ENCODE data around the gene DERA.
"Not testable (repeated sequence)": the region's sequence is repeated elsewhere in the genome, so short reads cannot be mapped to it uniquely, and the experiment has no call there.

The DERA gene

GRCh38 chr12:15899282-15899870 lies 11.8 kb upstream of the DERA start:
- Histone ChIP-seq H3K4me1 (ENCODE audit: control insufficient read depth in 2 of 2, insufficient read depth in 2 of 2, low read length in 2 of 2) (no peaks in the 10 kb centered on the region), H3K9ac (ENCODE audit: low read depth in 1 of 2, low read length in 2 of 2) (no peak overlapping the region), H3K27ac (ENCODE audit: low read depth in 2 of 2, low read length in 2 of 2) (no peak overlapping the region), H3K4me3 (ENCODE audit: low read length in 2 of 2) (no peak overlapping the region), H3K36me3 (ENCODE audit: control insufficient read depth in 2 of 2, insufficient read depth in 2 of 2, low read length in 2 of 2) (peaks cover 37% of the 10 kb centered on the region in 2 donors), H3K27me3 (ENCODE audit: control insufficient read depth in 2 of 2, insufficient read depth in 2 of 2, low read length in 2 of 2) (no peaks in the 10 kb centered on the region), H3K9me3 (ENCODE audit: control insufficient read depth in 2 of 2, low read length in 2 of 2) (no peaks in the 10 kb centered on the region)

DNA sequence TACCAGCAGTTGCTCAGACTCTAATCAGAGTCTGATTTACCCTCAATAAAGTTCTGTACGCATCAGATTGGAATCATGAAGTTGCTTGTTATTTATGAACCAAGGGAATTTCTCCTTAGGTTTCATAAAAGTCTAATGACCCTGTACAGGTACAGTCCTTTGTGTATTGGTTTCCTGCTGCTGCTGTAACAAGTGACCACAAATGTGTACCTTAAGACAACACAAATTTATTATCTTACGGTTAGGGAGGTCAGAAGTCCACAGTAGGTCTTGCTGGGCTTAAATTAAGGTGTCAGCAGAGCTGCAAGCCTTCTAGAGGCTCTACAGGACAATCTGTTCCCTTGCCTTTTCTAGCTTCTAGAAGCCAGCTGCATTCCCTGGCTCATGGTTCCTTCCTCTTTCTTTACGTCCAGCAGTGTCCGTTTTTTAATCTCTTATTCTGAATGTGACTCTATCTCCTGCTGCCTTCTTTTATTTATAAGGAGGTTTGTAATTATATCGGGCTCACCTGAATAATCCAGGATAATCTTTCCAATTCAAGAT lies 6.7 kb upstream of the DERA start:
- Histone ChIP-seq H3K9ac (ENCODE audit: low read depth in 1 of 2, low read length in 2 of 2) (no peak overlapping the region), H3K27ac (ENCODE audit: low read depth in 2 of 2, low read length in 2 of 2) (no peak overlapping the region), H3K4me1 (ENCODE audit: control insufficient read depth in 2 of 2, insufficient read depth in 2 of 2, low read length in 2 of 2) (no peaks in the 10 kb centered on the region), H3K4me3 (ENCODE audit: low read length in 2 of 2) (no peak overlapping the region), H3K27me3 (ENCODE audit: control insufficient read depth in 2 of 2, insufficient read depth in 2 of 2, low read length in 2 of 2) (no peaks in the 10 kb centered on the region), H3K36me3 (ENCODE audit: control insufficient read depth in 2 of 2, insufficient read depth in 2 of 2, low read length in 2 of 2) (peaks cover 18 to 32% of the 10 kb centered on the region in 2 donors), H3K9me3 (ENCODE audit: control insufficient read depth in 2 of 2, low read length in 2 of 2) (no peaks in the 10 kb centered on the region)

DNA sequence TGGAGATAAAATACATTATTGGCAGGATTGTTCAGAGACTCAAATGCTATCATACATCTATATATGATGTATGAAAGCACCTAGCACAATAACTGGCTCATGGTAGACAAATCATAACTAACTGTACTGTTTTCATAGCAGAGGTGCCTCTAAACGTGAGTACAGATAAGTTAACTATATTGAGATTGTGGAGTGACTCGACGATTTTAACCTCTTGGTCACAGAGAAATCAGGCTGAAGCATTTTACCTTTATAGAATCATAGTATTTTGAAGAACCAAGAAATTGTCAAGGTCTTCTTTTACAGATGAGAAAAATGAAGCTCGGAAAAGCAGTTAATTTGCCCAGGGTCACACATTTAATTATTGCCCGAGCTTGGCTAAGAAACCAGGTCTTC lies 666 bp upstream of the DERA start:
- H3K4me3 ChIP-seq (ENCODE audit: low read length in 2 of 2) = peak overlapping the region; percentile 84 to 89
- peaks cover 10 to 11% of the 10 kb centered on the region in 2 donors for H3K4me1 ChIP-seq (ENCODE audit: control insufficient read depth in 2 of 2, insufficient read depth in 2 of 2, low read length in 2 of 2)
- H3K27ac ChIP-seq (ENCODE audit: low read depth in 2 of 2, low read length in 2 of 2) = peak overlapping the region; percentile 96
- H3K9me3 ChIP-seq (ENCODE audit: control insufficient read depth in 2 of 2, low read length in 2 of 2) = no peaks in the 10 kb centered on the region
- no peaks in the 10 kb centered on the region for H3K36me3 ChIP-seq (ENCODE audit: control insufficient read depth in 2 of 2, insufficient read depth in 2 of 2, low read length in 2 of 2)
- H3K9ac ChIP-seq (ENCODE audit: low read depth in 1 of 2, low read length in 2 of 2) = peak overlapping the region in 1 of 2 donors; percentile 97
- no peaks in the 10 kb centered on the region for H3K27me3 ChIP-seq (ENCODE audit: control insufficient read depth in 2 of 2, insufficient read depth in 2 of 2, low read length in 2 of 2)

DNA sequence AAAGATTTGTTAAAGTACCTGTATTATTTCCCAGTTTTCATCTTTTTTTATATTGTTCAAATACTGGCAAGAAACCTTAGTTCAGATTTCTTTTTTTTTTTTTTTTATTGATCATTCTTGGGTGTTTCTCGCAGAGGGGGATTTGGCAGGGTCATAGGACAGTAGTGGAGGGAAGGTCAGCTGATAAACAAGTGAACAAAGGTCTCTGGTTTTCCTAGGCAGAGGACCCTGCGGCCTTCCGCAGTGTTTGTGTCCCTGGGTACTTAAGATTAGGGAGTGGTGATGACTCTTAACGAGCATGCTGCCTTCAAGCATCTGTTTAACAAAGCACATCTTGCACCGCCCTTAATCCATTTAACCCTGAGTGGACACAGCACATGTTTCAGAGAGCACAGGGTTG lies 799 bp downstream of the DERA start:
- not testable (repeated sequence) for H3K36me3 ChIP-seq (ENCODE audit: control insufficient read depth in 2 of 2, insufficient read depth in 2 of 2, low read length in 2 of 2); H3K9me3 ChIP-seq (ENCODE audit: control insufficient read depth in 2 of 2, low read length in 2 of 2); H3K27me3 ChIP-seq (ENCODE audit: control insufficient read depth in 2 of 2, insufficient read depth in 2 of 2, low read length in 2 of 2)
- Histone ChIP-seq H3K9ac (ENCODE audit: low read depth in 1 of 2, low read length in 2 of 2) (peak overlapping the region; percentile 89 to 97), H3K4me3 (ENCODE audit: low read length in 2 of 2) (peak overlapping the region; percentile 84 to 89), H3K27ac (ENCODE audit: low read depth in 2 of 2, low read length in 2 of 2) (peak overlapping the region; percentile 96), H3K4me1 (ENCODE audit: control insufficient read depth in 2 of 2, insufficient read depth in 2 of 2, low read length in 2 of 2) (peaks cover 10 to 11% of the 10 kb centered on the region in 2 donors)

GRCh38 chr12:15914131-15914530 lies 3.0 kb downstream of the DERA start:
- H3K9me3 ChIP-seq (ENCODE audit: control insufficient read depth in 2 of 2, low read length in 2 of 2); H3K4me3 ChIP-seq (ENCODE audit: low read length in 2 of 2); H3K27ac ChIP-seq (ENCODE audit: low read depth in 2 of 2, low read length in 2 of 2); H3K9ac ChIP-seq (ENCODE audit: low read depth in 1 of 2, low read length in 2 of 2); H3K27me3 ChIP-seq (ENCODE audit: control insufficient read depth in 2 of 2, insufficient read depth in 2 of 2, low read length in 2 of 2); H3K36me3 ChIP-seq (ENCODE audit: control insufficient read depth in 2 of 2, insufficient read depth in 2 of 2, low read length in 2 of 2): not testable (repeated sequence)
- H3K4me1 ChIP-seq (ENCODE audit: control insufficient read depth in 2 of 2, insufficient read depth in 2 of 2, low read length in 2 of 2) = peaks cover 10 to 11% of the 10 kb centered on the region in 2 donors

DNA sequence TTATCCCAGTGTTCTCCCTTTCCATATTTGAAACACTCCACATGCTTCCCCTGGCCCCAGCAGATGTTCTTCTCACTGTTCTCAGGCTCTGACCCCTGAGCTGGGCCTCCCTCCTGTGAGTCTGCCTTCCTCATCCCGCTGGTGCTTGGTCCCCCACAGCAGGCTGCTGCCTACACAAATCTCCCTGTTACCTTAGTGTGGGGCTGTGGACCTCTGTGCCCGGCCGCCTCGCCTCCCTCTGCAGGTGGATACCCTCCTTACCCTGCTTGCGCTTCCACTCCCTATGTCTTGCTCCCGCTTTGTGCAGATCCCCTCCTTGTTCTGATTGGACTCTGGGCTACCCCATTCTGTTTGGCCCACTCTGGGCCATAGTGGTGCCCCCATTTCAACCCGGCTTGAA lies 6.9 kb downstream of the DERA start:
- Histone ChIP-seq H3K9ac (ENCODE audit: low read depth in 1 of 2, low read length in 2 of 2) (no peak overlapping the region), H3K36me3 (ENCODE audit: control insufficient read depth in 2 of 2, insufficient read depth in 2 of 2, low read length in 2 of 2) (no peaks in the 10 kb centered on the region), H3K9me3 (ENCODE audit: control insufficient read depth in 2 of 2, low read length in 2 of 2) (no peaks in the 10 kb centered on the region), H3K4me3 (ENCODE audit: low read length in 2 of 2) (no peak overlapping the region), H3K4me1 (ENCODE audit: control insufficient read depth in 2 of 2, insufficient read depth in 2 of 2, low read length in 2 of 2) (no peaks in the 10 kb centered on the region), H3K27me3 (ENCODE audit: control insufficient read depth in 2 of 2, insufficient read depth in 2 of 2, low read length in 2 of 2) (no peaks in the 10 kb centered on the region), H3K27ac (ENCODE audit: low read depth in 2 of 2, low read length in 2 of 2) (no peak overlapping the region)

DNA sequence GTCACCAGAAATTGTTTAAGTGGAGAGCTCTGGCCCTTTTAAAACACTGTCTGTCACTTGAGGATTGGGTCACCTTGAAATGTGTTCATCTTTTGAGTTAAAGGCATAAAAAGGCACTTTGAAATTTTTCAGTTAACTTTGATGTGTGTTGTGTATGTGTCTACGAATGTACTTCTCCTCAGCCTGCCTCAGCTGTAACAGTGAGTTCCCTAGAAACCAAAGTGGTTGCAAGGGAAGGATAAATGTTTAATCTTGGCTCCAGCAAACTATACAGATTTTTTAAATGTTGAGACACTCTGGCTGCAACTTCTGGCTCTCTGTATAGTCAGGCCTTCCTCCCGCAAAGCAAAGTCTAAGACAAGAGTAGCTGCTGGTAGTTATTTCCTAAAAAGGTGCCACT lies 8.3 kb downstream of the DERA start:
- Histone ChIP-seq H3K27ac (ENCODE audit: low read depth in 2 of 2, low read length in 2 of 2) (peak overlapping the region in 1 of 2 donors; percentile 39), H3K36me3 (ENCODE audit: control insufficient read depth in 2 of 2, insufficient read depth in 2 of 2, low read length in 2 of 2) (no peaks in the 10 kb centered on the region), H3K9ac (ENCODE audit: low read depth in 1 of 2, low read length in 2 of 2) (no peak overlapping the region)

GRCh38 chr12:15924956-15925355 lies 13.8 kb downstream of the DERA start:
- H3K9me3 ChIP-seq (ENCODE audit: control insufficient read depth in 2 of 2, low read length in 2 of 2) = no peaks in the 10 kb centered on the region
- H3K36me3 ChIP-seq (ENCODE audit: control insufficient read depth in 2 of 2, insufficient read depth in 2 of 2, low read length in 2 of 2) = no peaks in the 10 kb centered on the region
- no peaks in the 10 kb centered on the region for H3K4me1 ChIP-seq (ENCODE audit: control insufficient read depth in 2 of 2, insufficient read depth in 2 of 2, low read length in 2 of 2)
- H3K9ac ChIP-seq (ENCODE audit: low read depth in 1 of 2, low read length in 2 of 2) = no peak overlapping the region
- no peak overlapping the region for H3K27ac ChIP-seq (ENCODE audit: low read depth in 2 of 2, low read length in 2 of 2)
- H3K27me3 ChIP-seq (ENCODE audit: control insufficient read depth in 2 of 2, insufficient read depth in 2 of 2, low read length in 2 of 2) = no peaks in the 10 kb centered on the region
- no peak overlapping the region for H3K4me3 ChIP-seq (ENCODE audit: low read length in 2 of 2)

More for the DNA sequence above, 8.3 kb downstream of the DERA start:
- Histone ChIP-seq H3K4me3 (ENCODE audit: low read length in 2 of 2) (no peak overlapping the region), H3K27me3 (ENCODE audit: control insufficient read depth in 2 of 2, insufficient read depth in 2 of 2, low read length in 2 of 2) (no peaks in the 10 kb centered on the region), H3K9me3 (ENCODE audit: control insufficient read depth in 2 of 2, low read length in 2 of 2) (no peaks in the 10 kb centered on the region), H3K4me1 (ENCODE audit: control insufficient read depth in 2 of 2, insufficient read depth in 2 of 2, low read length in 2 of 2) (no peaks in the 10 kb centered on the region)

DNA sequence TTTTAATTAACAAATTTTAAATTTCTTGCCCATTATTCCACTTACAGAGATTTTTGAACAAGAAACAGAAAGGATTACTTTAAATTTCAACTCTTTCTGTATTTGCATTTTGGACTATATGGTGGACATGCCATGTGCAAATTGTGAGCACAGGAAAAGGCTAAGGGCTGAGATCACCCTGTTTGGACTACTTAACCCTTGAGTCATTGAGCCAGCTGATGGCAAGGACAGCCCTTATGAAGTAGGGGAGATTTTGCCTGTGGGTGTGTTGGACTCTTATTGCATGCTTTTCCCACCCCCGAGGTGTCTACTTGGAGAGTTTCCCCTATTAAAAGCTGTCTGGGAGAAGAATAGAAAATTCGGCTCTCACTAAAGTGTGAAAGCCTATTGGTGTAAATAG lies 17.2 kb downstream of the DERA start:
- no peak overlapping the region for H3K9ac ChIP-seq (ENCODE audit: low read depth in 1 of 2, low read length in 2 of 2)
- H3K36me3 ChIP-seq (ENCODE audit: control insufficient read depth in 2 of 2, insufficient read depth in 2 of 2, low read length in 2 of 2) = no peaks in the 10 kb centered on the region
- H3K9me3 ChIP-seq (ENCODE audit: control insufficient read depth in 2 of 2, low read length in 2 of 2) = no peaks in the 10 kb centered on the region
- no peaks in the 10 kb centered on the region for H3K4me1 ChIP-seq (ENCODE audit: control insufficient read depth in 2 of 2, insufficient read depth in 2 of 2, low read length in 2 of 2)
- no peak overlapping the region for H3K4me3 ChIP-seq (ENCODE audit: low read length in 2 of 2)
- no peaks in the 10 kb centered on the region for H3K27me3 ChIP-seq (ENCODE audit: control insufficient read depth in 2 of 2, insufficient read depth in 2 of 2, low read length in 2 of 2)
- H3K27ac ChIP-seq (ENCODE audit: low read depth in 2 of 2, low read length in 2 of 2) = no peak overlapping the region

DNA sequence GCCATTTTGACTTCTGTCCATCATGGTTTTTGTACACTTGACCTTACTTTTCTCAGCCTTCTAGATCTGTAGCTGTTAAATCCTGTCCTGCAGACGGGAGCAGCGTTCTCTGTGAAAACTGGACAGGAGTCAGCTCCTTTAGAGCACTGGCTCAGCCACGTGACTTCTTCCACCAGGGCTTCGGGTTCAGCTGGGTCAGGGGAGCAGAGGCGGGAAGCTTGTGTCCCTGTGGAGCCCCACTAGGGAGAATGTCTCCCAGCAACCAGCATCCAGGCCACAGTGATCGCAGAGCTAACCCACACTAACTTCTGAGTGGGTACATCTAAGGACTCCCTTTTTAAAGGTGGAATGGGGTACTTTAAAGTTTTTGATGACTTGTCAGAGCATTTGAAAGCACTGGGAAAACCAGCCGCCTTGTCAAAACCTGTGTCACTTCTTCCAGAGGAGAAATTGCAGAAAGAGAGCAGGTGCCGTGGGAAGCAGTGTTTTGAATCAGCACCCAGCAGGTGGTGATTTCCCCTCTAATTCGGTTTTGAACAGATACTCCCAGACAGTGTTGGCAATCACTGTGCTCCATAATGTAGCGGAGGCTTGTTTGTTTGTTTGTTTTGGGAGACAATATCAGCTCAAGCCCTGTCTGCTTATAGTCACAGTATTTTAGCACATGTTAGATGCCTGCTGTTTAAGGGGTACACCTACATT lies 17.9 kb downstream of the DERA start:
- no peaks in the 10 kb centered on the region for H3K27me3 ChIP-seq (ENCODE audit: control insufficient read depth in 2 of 2, insufficient read depth in 2 of 2, low read length in 2 of 2)
- H3K27ac ChIP-seq (ENCODE audit: low read depth in 2 of 2, low read length in 2 of 2) = no peak overlapping the region
- no peaks in the 10 kb centered on the region for H3K9me3 ChIP-seq (ENCODE audit: control insufficient read depth in 2 of 2, low read length in 2 of 2)
- H3K4me3 ChIP-seq (ENCODE audit: low read length in 2 of 2) = no peak overlapping the region
- no peak overlapping the region for H3K9ac ChIP-seq (ENCODE audit: low read depth in 1 of 2, low read length in 2 of 2)
- no peaks in the 10 kb centered on the region for H3K36me3 ChIP-seq (ENCODE audit: control insufficient read depth in 2 of 2, insufficient read depth in 2 of 2, low read length in 2 of 2)
- H3K4me1 ChIP-seq (ENCODE audit: control insufficient read depth in 2 of 2, insufficient read depth in 2 of 2, low read length in 2 of 2) = no peaks in the 10 kb centered on the region
